Left hindlimb (tissue), 1 donor: ENCODE results near the gene KRT7.

ENCODE experiments used
- DNase-seq: peaks from one replicate; pipeline ENCODE4 v3.0.0-alpha.2; 2018

KRT7 gene

DNA sequence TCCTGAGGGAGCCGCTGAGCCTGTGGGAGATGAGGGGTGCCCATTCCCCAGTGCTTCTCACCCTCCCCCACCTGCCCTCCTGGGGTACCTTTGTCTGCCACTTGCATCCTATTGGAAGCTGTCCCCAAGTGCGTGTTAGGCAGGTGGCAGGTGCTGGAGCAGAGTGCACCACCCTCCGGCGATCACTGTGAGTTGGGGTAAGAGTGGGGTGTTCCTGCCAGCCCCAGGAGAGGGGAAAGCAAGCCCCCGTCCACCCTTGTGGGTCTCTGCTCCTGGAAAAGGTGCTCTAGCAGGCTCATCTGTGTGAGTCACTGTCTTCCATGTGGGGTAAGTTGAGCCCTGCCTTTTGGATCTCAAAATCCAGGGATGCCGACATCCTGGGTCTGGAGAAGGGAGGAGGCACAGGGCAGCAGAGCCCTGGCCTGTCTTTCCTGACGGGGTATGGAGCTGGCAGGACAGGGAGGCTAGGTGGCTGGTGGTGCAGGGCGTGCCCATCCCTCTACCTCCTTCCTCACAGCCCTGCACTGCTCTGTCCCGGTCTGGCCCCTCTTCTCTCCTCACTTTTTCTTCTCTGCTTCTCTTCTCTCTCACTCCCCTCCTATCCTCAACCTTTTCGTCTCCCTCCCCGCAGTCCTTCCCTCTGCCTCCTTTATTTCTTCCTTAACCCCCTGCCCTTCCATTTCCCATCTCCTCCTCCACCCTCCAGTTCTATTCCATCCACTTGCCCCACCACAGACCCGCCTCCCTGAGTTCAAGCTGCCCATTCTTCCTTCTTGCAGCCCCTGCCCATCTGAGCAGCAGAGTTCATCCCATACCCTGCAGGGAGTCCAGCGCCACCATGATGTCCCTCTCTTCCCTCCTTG lies 20.1 kb upstream of the KRT7 start:
- peak; percentile 17 for DNase-seq

DNA sequence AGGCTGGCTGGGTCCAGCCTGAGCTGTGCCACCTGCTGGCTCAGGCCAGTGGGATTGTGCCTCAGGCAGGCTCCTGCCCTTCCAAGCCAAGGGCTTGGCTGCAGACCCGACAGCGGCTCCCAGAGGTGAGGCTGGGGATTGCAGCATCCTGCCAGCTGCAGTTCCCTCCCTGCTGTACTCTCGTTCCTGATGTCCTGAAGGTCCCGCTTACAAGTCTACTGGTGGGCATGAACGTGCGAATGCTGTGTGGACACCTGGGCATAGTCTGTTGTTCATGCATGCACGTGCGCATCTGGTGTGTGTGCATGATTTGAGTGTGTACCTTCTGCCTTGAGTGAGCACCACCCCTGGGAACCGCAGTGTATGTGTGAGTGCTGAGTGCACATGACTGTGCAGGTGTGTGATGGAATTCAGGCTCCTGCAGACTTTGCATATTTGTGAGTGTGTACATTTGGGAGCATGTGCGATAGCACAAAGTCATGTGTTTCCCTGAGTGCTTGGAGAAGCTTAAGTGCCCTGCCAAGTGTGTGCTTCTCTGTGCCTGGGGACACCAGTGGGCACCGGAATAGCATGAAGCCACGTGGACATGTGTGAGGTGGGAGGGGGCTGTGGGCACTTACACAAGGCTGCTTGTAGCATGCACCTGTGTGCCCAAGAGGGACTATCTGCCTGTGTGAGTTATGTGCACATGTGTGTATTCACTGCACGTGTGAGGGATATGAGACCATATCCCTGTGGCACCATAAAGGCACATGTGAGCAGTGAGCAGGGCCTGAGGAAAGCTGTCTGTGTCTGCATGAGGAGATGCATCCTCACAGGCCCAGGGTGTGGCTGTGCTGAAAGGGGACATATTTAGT lies 19.3 kb upstream of the KRT7 start:
- peak; percentile 66 for DNase-seq

DNA sequence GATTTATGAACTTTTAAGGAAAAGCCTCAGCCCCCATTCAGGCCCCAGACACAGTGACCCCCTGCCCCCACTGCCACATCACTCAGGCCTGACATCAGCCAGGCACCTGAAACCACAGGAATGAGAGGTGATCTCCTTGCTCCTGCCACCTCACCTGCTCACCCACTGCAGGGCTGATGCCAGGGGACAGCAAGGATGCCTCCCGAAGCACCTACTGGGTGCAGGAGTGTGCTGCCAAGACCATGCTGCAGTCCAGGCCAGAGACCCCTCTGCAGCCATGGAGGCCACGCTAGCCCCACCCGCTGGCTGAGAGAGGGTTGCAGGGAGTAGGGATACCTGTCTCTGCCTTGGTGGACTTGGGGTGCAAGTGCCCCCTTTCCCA lies 18.6 kb upstream of the KRT7 start:
- peak; percentile 24 for DNase-seq

DNA sequence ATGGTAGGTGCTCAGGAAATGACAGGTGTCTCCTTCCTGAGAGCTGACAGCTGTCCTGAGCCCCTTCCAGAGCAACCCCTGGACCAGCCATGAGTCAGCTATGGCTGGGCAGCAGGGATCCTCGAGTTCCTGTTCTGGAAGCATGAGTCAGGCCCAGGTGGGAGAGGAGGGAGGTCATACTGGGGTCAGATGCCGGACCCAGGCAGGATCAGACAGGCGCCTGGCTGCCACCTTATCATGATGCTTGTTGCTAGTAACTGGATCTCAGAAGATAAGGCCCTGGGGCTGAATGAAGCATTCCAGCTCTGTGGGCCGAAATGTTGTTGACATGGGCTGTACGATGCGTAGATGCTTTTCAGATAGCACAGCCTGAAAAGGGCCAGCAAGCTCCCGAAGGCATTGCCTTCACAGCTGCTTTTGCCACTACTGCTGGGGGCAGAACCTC lies 17.4 kb upstream of the KRT7 start:
- no peak for DNase-seq

DNA sequence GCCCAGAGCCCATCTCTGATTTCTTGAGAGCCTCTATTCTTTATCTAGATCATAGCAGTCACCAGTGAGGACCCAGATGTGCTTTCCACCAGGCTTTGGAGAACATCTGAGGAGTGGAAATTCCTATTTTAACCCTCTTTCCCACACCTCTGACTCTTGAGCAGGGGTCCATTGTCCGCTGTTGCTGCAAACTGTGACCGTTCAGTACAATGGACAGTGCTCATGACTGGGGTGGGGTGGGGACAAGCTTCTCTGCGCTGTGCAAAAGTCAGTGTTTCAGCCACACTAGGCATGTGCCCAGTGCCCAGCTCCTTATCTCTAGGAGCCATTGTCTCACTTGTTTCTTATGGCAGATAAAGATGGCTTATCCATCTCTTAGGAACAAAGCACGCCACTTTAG lies 16.9 kb upstream of the KRT7 start:
- DNase-seq, result no peak

DNA sequence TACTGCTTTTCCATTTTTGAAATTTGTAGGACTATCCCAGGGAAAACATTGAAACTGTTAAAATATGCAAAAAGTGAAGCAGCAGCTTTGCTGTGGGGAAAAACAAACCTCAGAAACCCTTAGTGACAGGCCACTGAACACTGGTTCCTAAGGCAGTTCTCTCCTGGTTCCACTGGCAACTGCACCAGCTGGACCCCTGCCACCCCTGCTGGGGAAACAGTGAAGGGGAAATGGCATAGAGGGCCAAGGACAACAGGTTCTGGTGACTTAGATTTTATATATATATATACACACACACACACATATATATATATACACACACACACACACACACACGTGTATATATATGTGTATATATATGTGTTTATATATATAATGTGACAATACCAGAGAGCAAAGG lies 16.2 kb upstream of the KRT7 start:
- no peak for DNase-seq

DNA sequence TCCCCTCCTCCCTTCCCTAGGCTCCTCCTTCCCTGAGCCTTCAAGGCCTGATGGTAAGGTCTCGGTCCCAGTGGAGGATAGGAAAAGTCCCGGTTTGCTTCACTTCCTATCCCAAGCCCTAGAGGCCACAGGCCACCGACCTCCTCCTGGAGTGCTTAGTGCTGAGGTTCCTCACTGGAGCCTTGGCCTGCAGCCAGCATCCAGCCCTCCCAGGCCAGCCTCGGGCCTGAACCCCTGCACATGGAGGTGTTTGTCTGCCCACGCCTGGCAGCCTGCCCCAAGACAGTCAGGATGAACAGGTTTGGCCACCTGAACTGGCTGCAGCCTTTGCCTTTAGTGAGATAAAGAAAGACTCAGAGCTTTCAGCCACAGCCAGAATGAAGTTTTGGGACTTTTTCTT lies 15.8 kb upstream of the KRT7 start:
- no peak for DNase-seq

DNA sequence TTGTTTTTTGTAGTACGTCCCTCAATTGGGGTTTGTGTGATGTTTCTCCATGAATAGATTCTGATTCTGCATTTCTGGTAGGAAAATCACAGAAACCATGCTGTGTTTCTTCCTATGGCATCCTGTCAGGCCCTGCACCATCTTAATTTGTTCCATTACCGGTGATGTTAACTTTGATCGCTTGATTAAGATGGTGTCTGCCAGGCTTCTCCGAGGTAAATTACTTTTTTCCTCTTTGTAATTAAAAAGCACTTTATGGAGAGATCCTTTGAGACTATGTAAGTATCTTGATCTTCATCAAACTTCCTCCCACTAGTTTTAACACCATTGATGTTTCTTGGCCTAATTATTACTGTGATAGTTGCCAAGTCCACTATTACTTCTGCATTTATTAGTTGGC lies 15.0 kb upstream of the KRT7 start:
- DNase-seq, result no peak

DNA sequence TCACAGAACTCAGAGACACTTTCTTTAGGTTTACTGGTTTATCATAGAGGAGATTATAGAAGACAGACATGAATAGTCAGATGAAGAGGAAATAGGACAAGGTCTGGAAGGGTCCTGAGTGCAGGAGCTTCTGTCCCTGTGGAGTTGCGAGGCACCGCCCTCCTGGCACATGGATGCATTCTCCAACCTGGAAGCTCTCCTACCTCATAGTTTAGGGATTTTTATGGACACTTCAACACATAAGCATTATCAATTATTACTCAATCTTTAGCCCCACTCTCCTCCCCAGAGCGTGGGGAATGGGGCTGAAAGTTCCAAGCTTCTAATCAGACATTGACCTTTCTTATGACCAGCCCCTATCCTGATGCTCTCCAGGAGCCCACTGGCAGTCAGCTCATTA lies 12.6 kb upstream of the KRT7 start:
- DNase-seq, result no peak

DNA sequence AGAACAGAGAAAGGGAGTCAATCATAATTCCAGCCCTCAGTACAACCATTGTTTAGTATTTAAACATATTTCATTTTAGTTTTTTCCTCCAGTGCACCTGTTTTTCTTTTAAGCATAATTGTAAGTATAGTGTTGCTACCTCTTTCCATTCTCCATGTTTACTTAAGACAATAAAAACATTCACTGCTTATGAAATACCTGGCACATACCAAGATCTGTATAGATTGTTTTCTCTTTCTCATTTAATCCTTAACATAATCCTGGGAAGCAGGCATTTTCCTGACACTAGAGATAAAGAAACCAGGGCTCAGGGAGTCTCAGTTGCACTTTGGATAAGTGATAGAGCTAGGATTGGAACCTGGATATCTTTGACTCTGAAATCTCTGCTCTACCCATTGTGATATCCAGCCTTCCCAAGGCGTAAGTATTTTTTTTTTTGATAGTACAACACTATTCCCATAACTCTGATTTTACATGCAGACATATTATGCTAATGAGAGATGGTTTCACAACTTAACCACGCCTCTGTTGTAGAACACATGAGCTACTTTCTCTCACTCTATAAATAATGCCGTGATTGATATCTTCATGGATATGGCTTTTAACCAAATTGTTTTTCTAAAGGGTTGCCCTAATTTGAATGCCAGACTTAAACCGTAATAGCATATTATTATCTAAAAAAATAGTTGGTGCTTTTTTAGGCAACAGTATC lies 11.8 kb upstream of the KRT7 start:
- DNase-seq, result no peak

DNA sequence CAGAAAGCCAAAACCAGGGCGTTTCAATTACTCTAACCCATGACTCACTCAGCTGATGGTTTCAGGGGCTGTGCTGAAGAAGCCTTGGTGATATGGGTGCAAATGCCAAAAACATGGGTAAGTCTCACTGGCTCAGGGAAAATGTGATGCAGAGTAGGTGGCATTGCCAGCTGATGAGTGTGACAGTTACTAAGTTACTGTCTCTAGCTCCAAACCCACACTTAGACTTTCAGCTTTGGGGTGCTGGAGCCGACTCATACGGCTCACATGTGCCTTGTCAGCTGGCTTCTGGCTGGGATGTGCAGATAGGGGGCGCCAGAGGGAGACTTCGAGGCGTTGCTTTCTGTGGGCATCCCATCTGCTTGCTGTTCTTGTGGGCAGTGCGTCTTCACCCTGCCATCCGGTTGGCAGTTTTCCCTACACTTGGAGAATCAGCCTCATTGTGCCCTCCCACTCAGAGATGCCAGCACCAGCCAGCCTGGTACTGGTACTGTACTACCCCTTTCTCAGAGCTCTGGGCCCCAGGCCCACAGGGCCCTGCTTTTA lies 11.1 kb upstream of the KRT7 start:
- DNase-seq, result no peak

DNA sequence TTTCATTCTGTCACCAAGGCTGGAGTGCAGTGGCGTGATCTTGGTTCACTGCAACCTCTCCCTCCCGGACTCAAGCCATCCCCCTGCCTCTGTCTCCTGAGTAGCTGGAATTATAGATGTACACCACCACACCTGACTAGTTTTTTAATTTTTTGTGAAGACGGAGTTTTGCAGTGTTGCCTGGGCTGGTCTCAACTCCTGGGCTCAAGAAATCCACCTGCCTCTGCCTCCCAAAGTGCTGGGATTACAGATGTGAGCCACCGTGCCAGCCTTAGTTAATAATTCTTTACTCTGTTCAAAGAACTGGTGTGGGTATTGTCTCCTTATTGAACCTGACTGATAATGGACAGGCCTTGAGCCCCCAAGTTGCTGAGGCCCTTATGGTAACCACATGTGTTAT lies 10.4 kb upstream of the KRT7 start:
- no peak for DNase-seq

DNA sequence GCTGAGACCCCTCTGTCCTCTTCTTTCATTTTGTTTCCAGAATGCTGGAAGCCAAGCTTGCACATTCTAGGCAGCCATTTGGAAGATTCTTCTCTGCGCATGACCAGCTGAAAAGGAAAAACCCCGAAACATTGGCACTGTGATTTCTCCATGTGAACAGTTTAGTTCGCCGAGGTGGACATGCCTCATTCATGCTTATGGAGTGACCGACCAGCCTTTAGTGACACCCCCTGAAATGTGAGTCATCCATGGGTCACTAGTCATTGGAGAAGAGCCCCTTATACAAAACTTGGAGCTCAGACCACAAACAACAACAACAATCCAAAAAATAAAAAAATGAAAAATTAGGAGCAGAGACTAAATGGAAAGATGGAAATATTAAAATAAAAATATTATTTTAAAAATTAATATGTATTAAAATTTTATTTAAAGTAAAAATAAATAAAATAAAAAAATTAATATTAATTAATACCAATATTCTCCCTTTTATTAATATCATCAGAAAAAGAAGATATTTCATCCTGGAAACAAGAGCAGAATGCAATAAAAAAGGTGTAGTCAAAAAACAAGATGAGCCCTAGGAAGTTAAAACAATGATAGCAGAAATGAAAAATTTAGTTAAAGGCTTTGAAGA lies 9.5 kb upstream of the KRT7 start:
- no peak for DNase-seq

DNA sequence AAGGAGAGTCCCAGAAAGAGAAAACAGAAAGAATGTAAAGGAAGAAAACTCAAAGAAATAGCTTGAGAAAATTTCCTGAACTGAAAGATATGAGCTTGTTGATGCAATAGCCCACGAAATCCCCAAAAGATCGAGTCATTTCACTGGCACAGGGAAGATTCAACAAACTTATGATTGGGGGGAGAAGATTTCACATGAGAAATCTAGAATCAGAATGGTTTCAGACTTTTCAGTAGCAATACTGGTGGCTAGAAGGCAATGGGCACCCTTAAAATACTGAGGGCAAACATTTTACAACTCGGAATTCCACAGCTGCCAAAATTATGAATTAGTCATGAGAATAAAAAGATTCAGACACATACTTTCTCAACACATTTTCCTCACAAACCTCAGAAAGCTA lies 8.9 kb upstream of the KRT7 start:
- no peak for DNase-seq

DNA sequence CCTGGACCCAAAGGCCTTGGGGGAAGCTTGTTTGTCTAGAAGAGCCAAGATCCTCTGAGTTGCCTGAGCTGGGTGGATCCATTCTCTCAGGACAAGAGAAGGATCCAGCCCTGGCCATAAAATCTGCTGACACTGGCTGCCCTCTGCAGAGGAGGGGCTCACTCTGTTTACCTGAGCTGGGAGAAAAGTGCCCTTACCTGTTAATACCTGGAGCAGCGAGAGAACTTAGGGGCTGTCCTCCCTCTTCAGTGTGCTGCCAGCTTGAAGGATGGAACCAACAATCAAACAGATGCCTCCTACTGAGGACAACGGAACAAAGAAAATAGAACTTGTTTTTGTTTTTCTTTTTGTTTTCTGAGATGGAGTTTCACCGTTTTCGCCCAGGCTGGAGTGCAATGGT lies 7.3 kb upstream of the KRT7 start:
- DNase-seq, result no peak

DNA sequence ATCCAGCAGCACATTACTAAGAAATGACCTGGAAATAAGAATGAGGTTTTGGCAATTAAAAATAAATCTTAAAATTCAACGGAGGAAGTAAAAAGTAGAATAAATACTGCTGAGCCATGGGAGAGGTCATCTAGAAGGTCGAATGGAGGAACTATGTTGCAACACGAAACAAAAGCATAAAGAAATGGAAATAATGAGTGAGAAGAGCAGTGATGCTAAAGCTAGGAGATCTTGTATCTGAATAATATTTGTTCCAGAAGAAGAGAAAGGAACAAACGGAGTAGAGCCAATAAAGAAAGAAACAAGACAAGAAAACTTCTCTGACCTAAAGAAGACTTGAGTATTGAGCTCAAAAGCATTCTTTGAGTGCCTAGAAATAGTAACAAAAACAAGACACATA lies 6.6 kb upstream of the KRT7 start:
- no peak for DNase-seq

DNA sequence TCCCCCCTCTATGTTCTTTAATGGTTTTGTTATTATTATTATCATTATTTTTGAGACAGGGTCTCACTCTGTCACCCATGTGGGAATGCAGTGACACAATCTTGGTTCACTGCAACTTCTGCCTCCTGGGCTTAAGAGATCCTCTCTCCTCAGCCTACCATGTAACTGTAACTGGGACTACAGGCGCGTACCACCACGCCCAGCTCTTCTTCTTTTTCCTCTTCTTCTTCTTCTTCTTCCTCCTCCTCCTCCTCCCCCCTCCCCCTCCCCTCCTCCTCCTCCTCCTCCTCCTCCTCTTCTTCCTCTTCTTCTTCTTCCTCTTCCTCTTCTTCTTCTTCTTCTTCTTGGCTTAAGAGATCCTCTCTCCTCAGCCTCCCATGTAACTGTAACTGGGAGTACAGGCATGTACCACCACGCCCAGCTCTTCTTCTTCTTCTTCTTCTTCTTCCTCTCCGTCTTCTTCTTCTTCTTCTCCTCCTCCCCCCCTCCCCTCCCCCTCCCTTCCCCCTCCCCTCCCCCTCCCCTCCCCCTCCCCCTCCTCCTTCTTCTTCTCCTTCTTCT lies 5.4 kb upstream of the KRT7 start:
- no peak for DNase-seq

DNA sequence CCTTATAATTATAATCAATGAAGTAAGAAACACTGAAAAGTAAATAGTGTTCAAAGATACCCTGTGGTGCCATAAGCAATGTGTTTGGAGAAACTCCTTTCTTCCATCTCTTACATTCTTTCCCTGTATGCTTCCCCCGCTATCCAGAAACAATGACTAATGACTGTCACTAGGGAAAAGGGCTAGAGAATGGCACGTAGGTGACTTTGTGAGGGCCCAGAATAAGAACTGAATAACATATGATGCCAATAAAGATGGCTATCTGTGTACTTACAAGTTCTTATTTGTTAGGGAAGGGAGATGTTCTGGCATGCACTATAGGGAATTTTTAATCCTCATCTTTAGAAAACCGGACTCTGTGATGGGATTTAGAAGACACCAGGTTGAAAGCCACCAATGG lies 4.7 kb upstream of the KRT7 start:
- no peak for DNase-seq

DNA sequence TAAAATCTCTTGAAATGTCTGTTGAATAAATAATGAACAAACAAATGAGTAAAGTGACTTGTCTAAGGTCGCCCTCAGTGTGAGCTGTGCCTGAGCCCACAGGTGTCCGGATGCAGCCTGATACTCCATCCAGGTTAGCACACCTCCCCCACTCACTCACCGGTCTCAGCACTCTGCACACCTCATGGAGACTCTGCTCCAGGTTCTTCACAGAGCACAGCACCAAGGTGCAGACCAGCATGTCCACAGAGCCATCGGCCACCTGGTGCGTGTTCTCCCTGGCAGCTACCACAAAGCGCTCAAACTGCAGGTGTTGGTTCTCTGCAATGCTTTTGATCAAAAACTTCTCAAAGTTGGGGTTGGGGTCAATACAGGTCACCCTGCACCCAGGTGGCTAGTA lies 4.1 kb upstream of the KRT7 start:
- no peak for DNase-seq

DNA sequence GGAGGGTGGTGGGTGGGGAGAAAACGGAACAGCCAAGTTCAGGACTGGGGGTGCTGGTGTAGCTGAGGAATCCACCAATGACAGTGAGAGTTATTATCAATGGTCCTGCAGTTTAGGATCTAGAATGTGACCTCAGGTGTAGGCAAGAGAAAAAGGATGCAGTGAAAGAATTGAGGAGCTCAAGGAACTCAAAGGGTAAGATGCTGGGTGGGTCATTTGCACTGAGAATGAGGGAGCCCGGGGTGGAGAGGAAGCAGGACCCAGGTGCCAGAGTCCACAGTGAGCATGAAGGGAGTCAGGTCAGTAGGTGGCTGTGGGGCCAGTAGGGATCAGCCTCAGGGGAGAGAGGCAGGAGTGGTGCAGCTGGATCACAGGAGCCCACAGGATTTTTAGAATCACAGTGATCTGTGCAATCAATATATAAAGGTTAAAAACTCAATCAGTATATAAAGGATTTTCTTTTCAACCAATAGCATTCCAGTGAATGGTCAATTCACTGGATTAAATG lies 3.2 kb upstream of the KRT7 start:
- no peak for DNase-seq

DNA sequence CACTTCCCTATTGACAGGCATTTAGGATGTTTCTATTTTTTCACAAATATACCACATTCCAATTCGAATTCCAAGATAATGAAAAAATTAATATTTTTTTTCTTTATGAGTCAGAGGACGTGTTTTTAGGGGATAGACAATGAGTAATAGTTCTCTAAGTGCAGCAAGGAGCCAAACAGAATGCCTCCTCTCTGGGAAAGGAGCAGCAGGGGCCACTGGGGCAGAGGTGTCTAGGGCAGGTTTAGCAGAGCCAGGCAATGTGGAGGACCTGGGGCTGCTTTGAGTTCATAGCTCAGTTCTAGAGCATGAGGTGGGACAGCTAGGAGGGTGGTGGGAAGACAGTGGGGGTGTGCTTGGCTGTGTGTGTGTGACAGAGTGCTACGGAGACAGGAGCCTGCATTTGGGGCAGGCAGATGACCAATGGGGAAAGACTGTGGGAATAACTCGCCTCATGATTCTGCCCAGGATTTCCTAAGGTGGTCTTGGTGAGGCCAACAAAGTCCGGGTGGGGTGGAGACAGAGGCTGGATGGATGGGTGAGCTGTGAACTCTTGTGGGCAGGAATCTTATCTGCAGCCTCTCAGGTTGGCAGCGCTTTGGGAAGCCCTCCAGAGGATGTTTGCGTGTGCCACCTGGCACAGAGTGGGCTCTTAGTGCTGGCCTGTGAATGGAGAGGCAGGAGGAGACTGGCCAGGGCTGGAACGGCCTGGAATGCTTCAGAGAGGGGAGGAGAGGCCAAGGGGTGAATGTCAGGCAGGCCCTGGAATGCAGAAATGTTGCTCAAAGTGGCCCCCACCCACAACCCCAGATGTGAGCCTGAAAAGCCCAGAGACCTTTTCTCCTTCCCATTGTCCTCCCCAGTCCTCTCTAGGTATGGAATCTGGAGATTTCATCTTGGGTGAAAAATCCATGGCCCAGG lies 2.4 kb upstream of the KRT7 start:
- DNase-seq, result no peak
